HG03139 (cell line): ENCODE measurements around the gene CKAP5.

ENCODE experiments used
- ATAC-seq: cut with Tn5 transposase; IDR thresholded peaks from one replicate; pipeline ENCODE4 v1.9.1; 2021; ENCODE audit not compliant: unreplicated experiment

CKAP5 gene

DNA sequence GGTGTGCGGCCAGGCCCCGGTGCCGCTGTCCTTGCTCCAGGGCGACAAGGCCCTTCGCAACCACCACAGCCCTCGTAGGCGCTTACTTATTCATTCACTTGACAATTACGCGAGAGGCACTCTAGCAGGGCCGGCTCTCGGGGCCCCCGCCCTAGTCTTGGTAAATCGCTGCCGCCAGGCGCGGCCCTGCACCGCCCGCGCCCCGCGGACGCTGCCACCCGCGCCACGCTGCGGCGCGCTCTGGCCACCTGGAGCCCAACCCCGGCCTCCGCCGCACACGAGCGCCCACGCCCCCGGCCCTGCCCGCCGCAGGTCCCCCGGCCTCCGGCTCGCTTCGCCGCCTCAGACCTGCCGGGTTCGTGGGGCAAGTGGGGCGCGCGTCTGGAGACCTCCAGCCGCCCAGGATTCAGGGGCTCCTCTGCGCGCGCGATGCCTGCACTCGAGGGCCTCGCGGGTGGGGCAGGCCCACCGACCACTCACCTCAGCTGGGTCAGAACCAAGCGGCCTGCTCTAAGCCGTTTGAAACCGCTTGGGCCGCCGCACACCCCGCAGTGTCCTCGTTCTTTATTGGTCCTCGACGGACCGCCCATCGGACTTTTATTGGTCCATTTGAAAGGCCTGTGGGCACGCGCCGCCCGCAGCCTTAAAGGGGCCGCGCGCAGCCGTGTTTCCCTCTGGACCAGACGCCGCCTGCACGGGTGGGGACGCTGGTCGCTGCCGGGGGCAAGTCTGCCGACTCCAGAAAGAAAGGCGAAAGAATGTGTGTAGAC, at the start of gene CKAP5:
Gene CKAP5, minus strand, starts transcription at position 541 of the 770 bp plus-strand sequence. CDS start 25,049 bp downstream, outside the sequence.
- ATAC-seq: peak; percentile 95

- ATAC-seq: no peak
Measured at GRCh38 chr11:46895821-46896220, 49.7 kb upstream of the CKAP5 start.

- no peak for ATAC-seq
Measured at GRCh38 chr11:46894961-46895360, 48.9 kb upstream of the CKAP5 start.

- no peak for ATAC-seq
Measured at GRCh38 chr11:46894506-46894905, 48.4 kb upstream of the CKAP5 start.

- no peak for ATAC-seq
Measured at GRCh38 chr11:46892838-46893237, 46.8 kb upstream of the CKAP5 start.

GRCh38 chr11:46892109-46892508, 46.0 kb upstream of the CKAP5 start:
- no peak for ATAC-seq

DNA sequence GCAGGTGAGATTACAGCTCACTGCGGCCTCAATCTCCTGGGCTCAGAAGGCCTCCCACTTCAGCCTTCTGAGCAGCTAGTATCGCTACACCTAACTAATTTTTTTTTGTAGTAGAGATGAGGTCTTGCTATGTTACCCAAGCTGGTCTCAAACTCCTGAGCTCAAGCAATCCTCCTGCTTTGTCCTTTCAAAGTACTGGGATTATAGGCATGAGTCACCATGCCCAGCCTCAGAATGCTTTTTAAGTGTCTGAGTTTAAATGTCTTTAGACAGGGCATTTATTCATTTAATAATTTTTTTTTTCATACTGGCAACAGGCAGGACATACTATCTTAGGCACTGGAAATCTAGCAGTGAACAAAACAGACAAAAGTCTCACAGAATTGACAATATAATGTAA, 44.6 kb upstream of the CKAP5 start:
- ATAC-seq: no peak

DNA sequence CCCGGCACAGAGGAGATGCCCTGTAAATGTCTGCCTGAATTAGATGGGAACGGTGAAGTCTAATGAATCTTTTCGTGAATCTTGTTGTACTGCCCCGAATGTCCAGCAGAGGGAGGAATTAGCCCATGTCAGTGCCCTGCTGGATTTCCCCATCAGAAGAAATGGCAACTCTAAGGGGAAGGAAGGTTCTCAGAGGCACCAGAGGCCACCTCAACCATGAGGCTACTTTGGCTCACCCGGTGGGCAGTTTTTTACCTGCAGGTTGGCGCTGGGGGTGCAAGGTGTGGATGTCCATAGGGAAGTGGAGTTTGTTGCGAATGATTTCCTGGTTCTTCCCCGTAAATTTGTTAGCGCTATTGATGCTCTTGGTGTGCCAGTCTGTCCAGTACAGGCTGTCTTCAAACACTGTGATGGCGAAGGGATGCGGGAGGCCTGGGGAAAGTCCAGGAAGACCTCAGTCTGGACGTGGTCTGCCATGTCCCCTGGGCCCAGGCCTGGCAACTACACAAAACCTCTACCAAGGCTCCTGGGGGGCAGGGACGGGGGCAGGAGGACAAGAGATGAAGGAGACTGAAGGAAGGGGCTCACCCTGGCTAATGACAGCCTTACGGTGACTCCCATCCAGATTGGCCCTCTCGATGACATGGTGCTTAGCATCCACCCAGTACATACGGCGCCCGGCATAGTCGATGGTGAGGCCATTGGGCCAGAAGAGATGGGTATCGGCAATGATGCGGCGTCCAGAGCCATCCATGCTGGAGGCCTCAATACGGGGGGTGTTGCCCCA, 43.8 kb upstream of the CKAP5 start:
- ATAC-seq: no peak

GRCh38 chr11:46889251-46889650, 43.2 kb upstream of the CKAP5 start:
- no peak for ATAC-seq

- no peak for ATAC-seq
Measured at GRCh38 chr11:46888636-46889035, 42.6 kb upstream of the CKAP5 start.

DNA sequence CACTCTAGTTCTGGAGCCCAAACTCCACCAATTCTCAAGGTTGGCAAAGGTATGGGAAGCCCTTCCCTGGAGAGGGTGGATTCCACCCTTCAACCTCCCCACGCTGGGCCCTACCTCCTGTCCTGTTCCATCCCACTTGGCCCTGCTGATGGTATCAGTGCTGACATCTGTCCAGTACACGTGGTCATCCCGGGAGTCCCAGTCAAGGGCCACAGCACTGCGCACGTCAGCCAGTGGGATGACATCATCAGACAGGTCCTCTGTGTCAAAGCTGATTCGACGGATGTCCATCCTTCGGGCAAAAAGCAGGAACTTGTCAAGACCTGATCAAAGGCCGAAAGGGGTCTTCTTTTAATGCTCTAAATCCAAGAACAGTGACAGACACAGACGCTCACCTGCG, 40.1 kb upstream of the CKAP5 start:
- no peak for ATAC-seq

GRCh38 chr11:46879056-46879585, 33.0 kb upstream of the CKAP5 start:
- ATAC-seq: no peak

DNA sequence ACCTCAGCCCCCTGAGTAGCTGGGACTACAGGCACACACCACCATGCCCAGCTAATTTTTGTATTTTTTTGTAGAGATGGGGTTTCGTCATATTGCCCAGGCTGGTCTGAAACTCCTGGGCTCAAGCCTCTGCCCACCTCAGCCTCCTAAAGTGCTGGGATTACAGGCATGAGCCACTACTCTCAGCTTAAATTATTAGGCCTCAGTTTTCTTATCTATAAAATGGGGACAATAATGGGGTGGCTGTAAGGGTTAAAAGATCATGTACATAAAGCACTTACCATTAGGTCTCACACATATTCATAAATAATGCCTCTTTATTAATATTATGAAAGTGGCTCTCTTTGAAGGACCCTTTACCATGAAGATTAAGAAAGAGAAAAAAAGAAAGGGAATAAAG, 31.5 kb upstream of the CKAP5 start:
- ATAC-seq: no peak

DNA sequence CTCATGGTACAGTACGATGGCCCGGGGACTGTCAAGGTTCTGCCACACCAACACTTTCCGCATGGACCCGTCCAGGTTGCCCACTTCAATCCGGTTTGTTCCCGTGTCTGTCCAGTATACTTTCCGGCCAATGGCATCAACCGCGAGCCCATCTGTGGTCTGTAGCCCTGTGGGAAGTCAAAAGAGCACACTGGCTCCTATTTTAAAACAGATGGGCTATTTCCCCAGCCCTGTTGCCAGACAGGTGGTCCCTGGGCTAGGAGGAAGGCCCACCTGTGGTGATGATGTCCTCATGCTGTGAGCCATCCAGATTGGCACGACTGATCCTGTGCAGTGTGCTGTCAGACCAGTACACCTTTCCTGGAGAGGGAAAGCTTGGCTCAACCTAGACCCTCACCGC, 30.4 kb upstream of the CKAP5 start:
- ATAC-seq: no peak

DNA sequence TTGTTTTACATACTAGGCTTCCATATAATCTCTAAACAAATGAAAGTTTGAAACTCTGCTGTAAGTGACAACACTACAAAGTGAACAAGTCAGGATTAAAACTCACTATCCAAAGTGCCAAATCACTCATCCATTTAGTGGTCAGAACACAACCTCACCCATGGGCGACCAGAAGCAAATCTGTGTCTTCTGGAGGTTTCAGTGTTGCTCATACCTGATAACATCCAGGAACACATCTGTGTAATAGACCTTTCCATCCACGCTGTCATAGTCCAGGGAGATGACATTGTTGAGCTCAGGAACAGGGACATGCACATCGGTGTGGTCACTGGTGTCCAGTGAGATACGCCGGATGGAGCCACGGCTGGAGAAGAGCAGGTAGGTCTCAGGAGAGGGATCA, 28.5 kb upstream of the CKAP5 start:
- ATAC-seq: no peak

- no peak for ATAC-seq
Measured at GRCh38 chr11:46868912-46869311, 22.8 kb upstream of the CKAP5 start.

DNA sequence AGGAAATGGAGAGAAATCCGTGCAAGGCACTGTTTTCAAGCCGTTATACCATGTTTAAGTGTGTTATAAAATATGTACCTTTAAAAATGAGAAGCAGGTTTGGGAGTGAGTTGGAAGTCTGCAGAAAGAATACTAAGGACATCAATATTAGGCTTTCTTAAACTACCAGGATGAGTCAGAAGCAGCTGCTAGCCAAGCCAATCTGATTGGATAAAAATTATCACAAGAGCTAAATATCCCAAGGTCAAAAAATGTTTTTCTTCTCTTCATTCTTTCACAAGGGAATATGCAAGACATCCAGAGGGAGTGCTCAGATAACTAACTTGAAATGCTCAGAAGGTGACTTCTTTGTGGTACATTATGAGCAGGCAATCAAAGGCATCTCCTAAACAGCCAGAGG, 19.3 kb upstream of the CKAP5 start:
- ATAC-seq: no peak

- no peak for ATAC-seq
Measured at GRCh38 chr11:46860218-46860617, 14.1 kb upstream of the CKAP5 start.

GRCh38 chr11:46858920-46859546, 13.0 kb upstream of the CKAP5 start:
- no peak for ATAC-seq

DNA sequence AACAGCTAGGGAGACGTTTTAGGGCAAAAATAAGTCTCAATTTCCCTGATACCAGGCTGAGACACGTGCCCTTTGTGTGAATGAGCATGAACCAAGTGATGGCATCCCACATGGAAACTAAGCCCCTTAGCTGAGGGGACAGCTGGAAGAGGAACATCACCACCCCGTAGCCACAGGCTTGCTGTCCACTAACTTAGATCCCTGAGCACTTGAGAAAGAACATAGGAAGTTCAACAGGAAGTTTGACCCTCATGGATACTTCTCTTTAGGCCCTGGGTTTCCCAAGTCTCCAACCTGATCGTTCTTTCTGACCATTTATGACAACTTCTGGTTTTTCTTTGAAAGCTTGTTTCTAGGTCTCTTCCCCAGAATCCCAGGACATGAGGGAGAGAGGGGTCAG, 11.6 kb upstream of the CKAP5 start:
- ATAC-seq: no peak

- no peak for ATAC-seq
Measured at GRCh38 chr11:46856605-46857343, 10.7 kb upstream of the CKAP5 start.
